BE2C (cell line): ENCODE measurements around the gene TICRR.

ENCODE experiments used
- DNase-seq: peaks from one replicate; pipeline ENCODE4 v3.0.0-alpha.2; 2020
- H3K27me3 ChIP-seq: fragments of 250-450 bp; sonication (Bioruptor Pico); 2 replicates; pipeline ENCODE4 v1.5.1; 2020; ENCODE audit warnings: mild to moderate bottlenecking
- H3K36me3 ChIP-seq: fragments of 250-450 bp; sonication (Bioruptor Pico); 2 replicates; pipeline ENCODE4 v1.5.1; 2020; ENCODE audit warnings: mild to moderate bottlenecking
- H3K4me1 ChIP-seq: fragments of 250-450 bp; sonication (Bioruptor Pico); 2 replicates; pipeline ENCODE4 v1.5.1; 2020
- H3K4me3 ChIP-seq: 2 replicates; pipeline ENCODE4 v1.5.1; 2011; ENCODE audit warnings: low read depth, low read length
- H3K9me3 ChIP-seq: fragments of 250-450 bp; sonication (Bioruptor Pico); 2 replicates; pipeline ENCODE4 v1.5.1; 2020
- CTCF ChIP-seq: IDR thresholded peaks from 2 replicates; pipeline ENCODE4 v1.5.1; 2012; ENCODE audit warnings: mild to moderate bottlenecking, low read depth, low read length

The TICRR gene

DNA sequence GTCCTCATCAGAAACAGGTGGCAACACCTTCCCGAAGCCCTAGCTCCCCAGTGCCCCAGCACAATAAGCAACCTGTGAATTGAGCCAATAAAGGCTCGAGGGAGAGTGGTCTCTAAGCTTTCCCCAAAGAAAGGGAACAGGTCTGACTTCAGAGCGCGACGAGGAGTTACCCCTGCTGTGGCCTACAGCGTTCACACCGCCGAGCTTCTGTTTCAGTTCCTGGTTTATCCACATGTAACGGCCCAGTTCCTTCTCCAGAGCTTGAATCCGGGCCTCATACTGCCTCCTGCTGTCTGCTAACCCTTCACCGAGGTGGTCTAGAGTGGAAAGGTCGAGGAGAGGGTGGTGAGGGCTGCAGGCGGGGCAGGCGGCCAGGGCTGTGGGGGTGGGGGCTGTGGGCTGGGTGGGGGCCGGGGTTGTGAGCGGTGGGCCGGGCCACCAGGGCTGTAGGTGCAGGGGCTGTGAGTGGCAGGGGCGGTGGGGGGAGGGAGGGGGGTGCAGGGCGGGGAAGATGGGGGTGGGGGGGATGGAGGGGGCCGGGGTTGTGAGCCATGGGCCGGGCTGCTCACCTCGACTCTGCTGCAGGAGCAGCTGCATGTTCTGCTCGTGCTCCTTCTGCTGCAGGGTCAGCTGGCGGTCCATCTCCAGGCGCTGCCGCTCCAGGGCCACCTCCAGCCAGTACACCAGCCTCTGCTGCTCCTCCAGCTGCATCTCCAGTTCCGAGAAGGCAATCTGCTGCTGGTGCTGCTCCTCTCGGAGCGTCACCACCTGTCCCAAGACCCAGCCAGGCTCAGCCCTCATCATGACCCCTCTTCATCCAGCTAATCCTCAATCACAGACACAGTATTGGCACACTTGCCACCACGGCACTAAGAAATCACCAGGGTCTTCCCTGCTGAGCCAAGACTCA is 53.8 kb downstream of the TICRR start:
- no peaks in the 10 kb centered on the region for H3K4me1 ChIP-seq
- H3K4me3 ChIP-seq, result no peak overlapping the region
- TF ChIP-seq CTCF, result no peak
- no peaks in the 10 kb centered on the region; the same call in 1 of the 2 replicates for H3K9me3 ChIP-seq
- no peak for DNase-seq
- no peaks in the 10 kb centered on the region for H3K27me3 ChIP-seq
- peaks cover 94% of the 10 kb centered on the region for H3K36me3 ChIP-seq

DNA sequence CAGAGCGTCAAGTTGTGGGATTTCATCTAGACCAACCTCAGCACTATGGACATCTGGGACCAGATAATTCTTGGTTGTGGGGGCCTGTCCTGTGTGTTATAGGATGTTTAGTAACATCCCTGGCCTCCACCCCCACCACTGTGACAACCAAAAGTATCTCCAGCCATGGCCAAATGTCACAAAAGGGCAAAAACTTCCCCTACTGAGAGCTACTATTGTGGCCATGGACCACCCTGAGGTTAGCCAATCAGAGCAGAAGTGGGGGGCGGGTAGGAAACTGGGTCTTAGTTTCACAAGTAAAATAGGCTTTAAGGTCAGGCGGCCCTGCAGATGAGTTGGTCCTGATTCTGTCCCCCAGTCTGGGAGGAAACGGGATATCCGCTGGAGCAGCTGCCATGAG is 54.6 kb downstream of the TICRR start:
- DNase-seq, result no peak
- TF ChIP-seq CTCF, result no peak
- Histone ChIP-seq H3K36me3 (peaks cover 89% of the 10 kb centered on the region), H3K4me1 (no peaks in the 10 kb centered on the region), H3K4me3 (no peak overlapping the region), H3K27me3 (no peaks in the 10 kb centered on the region), H3K9me3 (no peaks in the 10 kb centered on the region; the same call in 1 of the 2 replicates)

DNA sequence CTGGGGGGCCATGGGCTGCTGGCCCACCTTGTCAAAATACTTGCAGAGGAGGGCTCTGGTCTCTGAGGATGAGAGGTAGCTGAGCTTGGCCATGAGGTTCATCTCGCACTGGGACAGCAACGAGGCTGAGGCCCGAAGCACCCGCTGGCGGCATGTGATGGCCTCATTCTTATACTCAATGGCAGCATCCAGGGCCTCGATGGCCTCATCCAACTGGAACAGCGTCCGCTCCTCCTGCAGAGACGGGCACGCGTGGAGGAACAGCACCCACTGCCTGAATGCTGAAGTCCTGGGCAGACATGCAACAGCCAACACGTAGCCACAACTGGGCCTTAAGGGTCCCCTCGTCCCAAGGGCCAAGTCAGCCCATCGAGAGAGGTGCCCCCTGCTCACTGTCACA is 55.0 kb downstream of the TICRR start:
- H3K36me3 ChIP-seq, result peaks cover 84% of the 10 kb centered on the region

GRCh38 chr15:89630974-89631901 is 56.0 kb downstream of the TICRR start:
- no peak for DNase-seq
- Histone ChIP-seq H3K36me3 (peaks cover 75% of the 10 kb centered on the region), H3K9me3 (no peaks in the 10 kb centered on the region; the same call in 1 of the 2 replicates), H3K4me3 (no peak overlapping the region), H3K4me1 (no peaks in the 10 kb centered on the region), H3K27me3 (no peaks in the 10 kb centered on the region)
- TF ChIP-seq CTCF, result no peak

More for the DNA sequence above, 55.0 kb downstream of the TICRR start:
- Histone ChIP-seq H3K27me3 (no peaks in the 10 kb centered on the region), H3K9me3 (no peaks in the 10 kb centered on the region; the same call in 1 of the 2 replicates), H3K4me1 (no peaks in the 10 kb centered on the region), H3K4me3 (no peak overlapping the region)
- no peak for DNase-seq
- TF ChIP-seq CTCF, result no peak

- H3K36me3 ChIP-seq, result peaks cover 68% of the 10 kb centered on the region
Measured at GRCh38 chr15:89631902-89632264, 56.6 kb downstream of the TICRR start.

More at GRCh38 chr15:89631902-89632264, 56.6 kb downstream of the TICRR start:
- Histone ChIP-seq H3K4me1 (no peaks in the 10 kb centered on the region), H3K4me3 (no peak overlapping the region), H3K9me3 (no peaks in the 10 kb centered on the region; the same call in 1 of the 2 replicates), H3K27me3 (no peaks in the 10 kb centered on the region)
- no peak for DNase-seq
- TF ChIP-seq CTCF, result no peak
